HG03097 (cell line): ENCODE measurements around the gene ATE1.

Experiments
- ATAC-seq: cut with Tn5 transposase; IDR thresholded peaks from one replicate; pipeline ENCODE4 v1.9.1; 2021; ENCODE audit not compliant: unreplicated experiment, low FRiP score

ATE1 gene

DNA sequence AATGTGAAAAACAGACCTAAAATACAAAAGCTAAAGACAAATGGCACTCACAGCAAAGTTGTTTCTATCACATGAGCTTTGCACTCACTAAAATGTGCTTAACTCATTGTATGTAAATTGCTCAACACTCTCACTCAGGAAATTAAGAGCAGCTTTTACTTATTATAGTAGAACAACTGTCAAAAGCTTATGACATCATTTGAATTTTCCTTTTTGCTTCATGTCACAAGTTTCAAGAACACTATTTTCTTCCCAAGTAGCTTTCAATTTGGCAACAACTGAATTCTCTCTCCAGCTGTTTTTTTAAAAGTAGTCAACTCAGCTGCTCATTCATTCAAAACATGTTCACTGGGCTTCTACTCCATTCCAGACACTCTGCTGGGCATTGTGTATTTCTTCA lies 46.9 kb downstream of the ATE1 start:
- no peak for ATAC-seq

GRCh38 chr10:121879476-121879875 lies 48.4 kb downstream of the ATE1 start:
- no peak for ATAC-seq

GRCh38 chr10:121873236-121873635 lies 54.6 kb downstream of the ATE1 start:
- ATAC-seq = no peak

DNA sequence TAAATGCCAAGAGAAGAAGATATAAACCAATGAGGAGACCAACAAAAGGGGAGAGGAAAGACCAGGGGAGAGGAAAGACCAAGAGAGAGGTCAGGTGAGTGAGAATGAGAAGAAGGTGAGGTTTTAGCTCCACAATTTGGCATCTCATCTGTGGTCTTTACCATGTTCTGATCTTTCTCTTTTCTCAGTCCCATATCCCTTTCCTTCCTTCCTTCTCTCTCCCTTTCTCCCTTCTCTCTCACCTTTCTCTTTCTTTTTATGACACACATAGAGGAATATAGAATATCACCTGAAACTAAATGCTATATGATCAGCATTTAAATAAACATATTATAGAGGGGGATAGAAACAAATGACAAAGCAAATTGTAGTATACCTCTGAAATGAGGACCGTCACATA lies 57.4 kb downstream of the ATE1 start:
- ATAC-seq = no peak

- ATAC-seq = no peak
Observed at GRCh38 chr10:121865554-121865953, 62.3 kb downstream of the ATE1 start.

GRCh38 chr10:121864653-121865052 lies 63.2 kb downstream of the ATE1 start:
- ATAC-seq = no peak

- ATAC-seq = no peak
Observed at GRCh38 chr10:121864168-121864567, 63.7 kb downstream of the ATE1 start.

DNA sequence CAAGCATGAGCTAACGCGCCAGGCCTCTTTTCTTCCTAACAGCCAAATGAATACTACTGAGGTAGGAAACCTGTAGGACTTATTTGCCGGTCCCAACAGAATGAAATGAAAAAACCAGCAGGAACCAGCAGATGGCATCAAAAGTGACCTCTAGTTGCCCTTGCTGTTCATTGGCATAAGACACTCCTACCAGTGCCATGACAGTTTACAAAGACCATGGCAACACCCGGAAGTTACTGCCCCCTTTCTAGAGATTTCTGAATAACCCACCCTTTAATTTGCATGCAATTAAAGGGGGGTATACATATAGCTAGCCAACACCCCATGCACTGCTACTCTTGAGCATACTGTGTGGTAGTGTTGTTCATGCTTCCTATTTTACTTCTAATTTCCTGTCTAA lies 65.2 kb downstream of the ATE1 start:
- no peak for ATAC-seq

DNA sequence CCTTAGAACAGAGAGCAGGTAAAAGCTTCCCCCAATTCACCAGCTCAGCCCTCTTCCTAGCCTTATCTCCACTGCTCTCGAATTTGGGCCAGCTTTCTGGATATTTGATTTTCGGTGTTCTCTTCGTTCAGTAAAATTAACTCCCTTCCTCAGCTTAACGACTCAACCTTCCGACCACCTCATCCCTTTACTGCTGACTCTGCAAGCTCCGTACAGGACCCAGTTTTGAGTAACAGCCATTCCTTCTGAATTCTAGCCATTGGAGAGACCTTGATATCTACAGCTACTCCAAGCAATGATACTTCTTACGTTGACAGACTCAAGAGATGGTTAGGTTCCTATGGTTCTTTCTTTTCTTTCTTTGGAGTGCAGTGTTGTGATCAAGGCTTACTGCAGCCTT lies 65.8 kb downstream of the ATE1 start:
- ATAC-seq = no peak

GRCh38 chr10:121860810-121861209 lies 67.0 kb downstream of the ATE1 start:
- ATAC-seq = no peak

DNA sequence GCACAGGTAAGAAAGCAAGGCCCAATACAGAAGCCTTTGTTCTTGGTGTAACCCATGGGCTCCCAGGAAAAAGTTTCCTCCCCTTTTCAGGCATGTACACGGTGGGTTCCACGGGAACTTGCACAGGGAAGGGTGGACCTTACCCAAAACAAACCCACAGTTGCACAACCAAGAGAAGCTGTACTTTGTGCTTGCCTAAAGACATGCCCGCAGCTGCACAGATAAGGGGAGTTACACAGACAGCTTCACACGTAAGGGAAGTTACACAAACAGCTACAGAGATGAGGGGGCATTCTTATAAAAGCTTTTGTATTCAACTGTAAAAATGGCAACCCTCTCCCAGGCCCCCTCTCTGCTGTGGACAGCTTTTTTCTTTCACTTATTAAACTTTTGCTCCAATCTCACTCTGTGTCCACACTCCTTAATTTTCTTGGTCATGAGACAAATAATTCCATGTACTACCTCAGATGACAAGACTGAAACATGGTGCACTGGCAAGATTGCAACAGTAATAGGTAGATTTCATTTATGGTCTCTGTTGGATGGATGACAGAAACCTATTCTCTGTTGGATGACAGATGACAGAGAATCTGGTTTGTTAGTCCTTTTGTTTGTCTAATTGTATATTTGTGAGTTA lies 72.9 kb downstream of the ATE1 start:
- no peak for ATAC-seq

- ATAC-seq = no peak
Observed at GRCh38 chr10:121853950-121854349, 73.9 kb downstream of the ATE1 start.

DNA sequence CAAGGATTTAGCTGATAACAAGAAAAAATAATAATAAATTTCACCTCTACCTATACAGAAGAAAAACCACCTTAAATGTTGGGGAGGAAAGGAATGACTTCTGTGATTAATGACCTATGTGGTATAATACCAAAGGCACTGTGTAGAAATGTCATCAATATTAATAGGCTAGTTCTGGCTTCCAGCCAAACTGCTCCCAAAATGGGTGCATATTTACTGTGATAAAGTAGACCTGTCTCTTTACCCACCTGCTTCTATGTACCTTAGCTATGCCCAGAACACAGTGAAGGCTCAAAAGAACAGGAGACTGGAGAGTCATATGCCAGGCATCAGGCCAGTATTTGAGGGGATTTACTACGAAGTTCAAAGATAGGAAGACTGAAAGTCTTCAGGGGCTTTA lies 76.0 kb downstream of the ATE1 start:
- no peak for ATAC-seq

DNA sequence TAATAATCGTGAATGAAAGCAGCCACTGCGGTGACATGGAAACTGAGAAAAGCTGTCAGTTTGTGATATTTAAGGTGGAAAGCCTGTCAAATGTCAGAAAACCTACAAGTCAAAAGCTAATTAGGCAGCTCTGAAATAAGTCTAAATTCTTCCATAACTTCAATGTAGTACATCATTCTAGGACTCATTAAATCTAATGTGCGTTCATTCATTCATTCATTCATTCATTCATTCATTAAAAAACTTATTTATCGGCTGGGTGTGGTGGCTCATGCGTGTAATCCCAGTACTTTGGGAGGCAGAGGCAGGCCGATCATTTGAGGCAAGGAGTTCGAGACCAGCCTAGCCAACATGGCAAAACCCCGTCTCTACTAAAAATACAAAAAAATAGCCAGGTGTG lies 79.7 kb downstream of the ATE1 start:
- no peak for ATAC-seq

GRCh38 chr10:121846555-121846954 lies 81.3 kb downstream of the ATE1 start:
- no peak for ATAC-seq

- ATAC-seq = peak; percentile 84
Observed at GRCh38 chr10:121845044-121845784, 82.6 kb downstream of the ATE1 start.

DNA sequence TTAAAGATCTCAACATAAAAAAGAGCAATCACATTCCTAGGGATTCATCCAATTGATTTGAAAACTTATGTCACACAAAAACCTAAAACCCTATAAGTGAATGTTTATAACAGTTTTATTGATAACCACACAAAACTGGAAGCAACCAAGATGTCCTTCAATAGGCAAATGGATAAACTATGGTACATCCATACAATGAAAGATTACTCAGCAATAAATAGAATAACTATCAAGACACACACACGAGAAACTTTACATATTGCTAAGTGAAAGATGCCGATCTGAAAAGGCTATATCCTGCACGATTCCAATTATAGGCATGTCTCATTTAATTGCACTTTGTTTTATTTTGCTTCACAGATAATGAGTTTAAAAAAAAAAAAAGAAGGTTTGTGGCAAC lies 83.3 kb downstream of the ATE1 start:
- ATAC-seq = no peak

- ATAC-seq = no peak
Observed at GRCh38 chr10:121843379-121843778, 84.5 kb downstream of the ATE1 start.

DNA sequence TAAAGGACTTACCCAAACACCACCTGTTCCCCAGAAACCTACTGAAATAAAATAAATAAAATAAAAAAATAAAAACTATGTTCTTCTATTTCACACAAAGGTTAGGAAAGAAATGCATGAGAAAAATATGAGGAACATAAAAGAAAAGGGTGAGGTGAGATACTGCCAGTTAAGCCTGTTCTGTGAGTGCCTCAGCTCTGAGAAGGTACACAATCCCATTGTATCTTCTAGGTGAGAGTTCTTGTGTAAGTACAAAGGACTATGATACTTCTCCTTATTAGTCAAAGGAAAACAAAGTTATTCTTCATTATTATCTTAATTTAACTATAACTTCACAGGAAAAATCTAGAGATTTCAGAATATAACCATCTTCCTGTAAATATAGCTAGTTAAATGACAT lies 86.0 kb downstream of the ATE1 start:
- ATAC-seq = no peak

- no peak for ATAC-seq
Observed at GRCh38 chr10:121838931-121839330, 88.9 kb downstream of the ATE1 start.

DNA sequence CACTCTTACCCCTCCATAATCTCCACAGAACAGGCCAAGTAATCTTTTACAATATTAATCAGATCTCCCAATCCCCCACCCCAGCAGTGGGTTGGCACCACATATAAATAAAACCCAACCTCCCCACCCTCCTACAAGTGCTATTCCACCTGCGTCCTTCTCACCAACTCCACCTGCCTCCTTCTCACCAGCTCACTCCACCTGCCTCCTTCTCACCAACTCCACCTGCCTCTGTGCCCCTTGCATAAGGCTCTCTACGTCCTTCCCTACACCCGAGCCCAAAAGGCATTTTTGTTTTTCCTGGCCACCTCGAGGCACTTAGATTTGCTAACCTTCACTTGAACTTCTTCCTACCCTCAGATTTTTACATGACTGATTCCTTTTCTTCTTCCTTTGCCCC lies 89.7 kb downstream of the ATE1 start:
- ATAC-seq = no peak

GRCh38 chr10:121836171-121836570 lies 91.7 kb downstream of the ATE1 start:
- ATAC-seq = no peak
